HepG2 (cell line): ENCODE results near the gene EFEMP2. TPM values are rescaled to one million over a fixed set of nuclear protein-coding genes. Genes with fewer than 3 reads are reported as not detected.

Experiments used
- CAMTA2 ChIP-seq: sonication (generic); formaldehyde crosslinking; IDR thresholded peaks from 2 replicates; pipeline ENCODE4 v1.4.0; 2020; ENCODE audit warnings: mild to moderate bottlenecking, missing genetic modification reagents, borderline replicate concordance
- CBX5 ChIP-seq: sonication (generic); formaldehyde crosslinking; IDR thresholded peaks from 2 replicates; pipeline ENCODE4 v1.4.0; 2020; ENCODE audit warnings: missing genetic modification reagents, borderline replicate concordance
- EZH2 ChIP-seq: conservative IDR thresholded peaks from 2 replicates; pipeline ENCODE4 v1.6.1; 2012; ENCODE audit warnings: mild to moderate bottlenecking, low read depth, low read length, moderate library complexity
- GFI1 ChIP-seq: sonication (generic); formaldehyde crosslinking; IDR thresholded peaks from 2 replicates; pipeline ENCODE4 v1.5.0; 2020; ENCODE audit warnings: missing genetic modification reagents, mild to moderate bottlenecking, borderline replicate concordance
- KLF6 ChIP-seq: IDR thresholded peaks from 2 replicates; pipeline ENCODE4 v1.8.0; 2016; ENCODE audit warnings: missing biosample characterization, missing genetic modification reagents
- MED1 ChIP-seq: sonication (generic); formaldehyde crosslinking; IDR thresholded peaks from 2 replicates; pipeline ENCODE4 v1.4.0; 2020; ENCODE audit warnings: missing genetic modification reagents
- MTF1 ChIP-seq: sonication (generic); formaldehyde crosslinking; IDR thresholded peaks from 2 replicates; pipeline ENCODE4 v1.5.0; 2020; ENCODE audit warnings: missing genetic modification reagents
- SALL2 ChIP-seq: sonication (generic); formaldehyde crosslinking; IDR thresholded peaks from 2 replicates; pipeline ENCODE4 v1.8.1; 2023; ENCODE audit warnings: mild to moderate bottlenecking, missing genetic modification reagents, inconsistent platforms
- SP1 ChIP-seq, 2 experiments: fragments of 450-650 bp in 1 of 2; sonication (generic) in 1 of 2; formaldehyde crosslinking in 1 of 2; IDR thresholded peaks; 2 replicates each; pipeline versions ENCODE4 v1.4.0 to v1.6.1; 2016 to 2020; ENCODE audit warnings: missing genetic modification reagents in 1 of 2
- TOE1 ChIP-seq: sonication (generic); formaldehyde crosslinking; IDR thresholded peaks from 2 replicates; pipeline ENCODE4 v1.4.0; 2020; ENCODE audit warnings: mild to moderate bottlenecking, missing genetic modification reagents
- TOPORS ChIP-seq: sonication (generic); formaldehyde crosslinking; IDR thresholded peaks from 2 replicates; pipeline ENCODE4 v1.8.0; 2023; ENCODE audit warnings: mild to moderate bottlenecking, missing genetic modification reagents
- ZBTB3 ChIP-seq: sonication (generic); formaldehyde crosslinking; IDR thresholded peaks from 2 replicates; pipeline ENCODE4 v1.4.0; 2020; ENCODE audit warnings: low read depth, mild to moderate bottlenecking, moderate library complexity, missing genetic modification reagents, borderline replicate concordance
- ZBTB42 ChIP-seq: sonication (generic); formaldehyde crosslinking; IDR thresholded peaks from 2 replicates; pipeline ENCODE4 v1.5.0; 2020; ENCODE audit warnings: mild to moderate bottlenecking, missing genetic modification reagents
- ZNF160 ChIP-seq: sonication (generic); formaldehyde crosslinking; IDR thresholded peaks from 2 replicates; pipeline ENCODE4 v1.8.0; 2022; ENCODE audit warnings: mild to moderate bottlenecking, inconsistent platforms, missing genetic modification reagents
- ZNF234 ChIP-seq: sonication (generic); formaldehyde crosslinking; conservative IDR thresholded peaks from 2 replicates; pipeline ENCODE4 v1.5.1; 2020; ENCODE audit warnings: mild to moderate bottlenecking, missing genetic modification reagents
- ZNF251 ChIP-seq: sonication (generic); formaldehyde crosslinking; IDR thresholded peaks from 2 replicates; pipeline ENCODE4 v1.9.0; 2021; ENCODE audit warnings: mild to moderate bottlenecking, missing genetic modification reagents
- ZNF282 ChIP-seq: fragments of 450-650 bp; IDR thresholded peaks from 2 replicates; pipeline ENCODE4 v1.6.1; 2018; ENCODE audit not compliant: partially characterized antibody
- ZNF367 ChIP-seq: sonication (generic); formaldehyde crosslinking; IDR thresholded peaks from 2 replicates; pipeline ENCODE4 v1.4.0; 2020; ENCODE audit warnings: missing genetic modification reagents, borderline replicate concordance
- ZNF709 ChIP-seq: sonication (generic); formaldehyde crosslinking; IDR thresholded peaks from 2 replicates; pipeline ENCODE4 v1.5.0; 2020; ENCODE audit warnings: mild to moderate bottlenecking, missing genetic modification reagents
- ZNF749 ChIP-seq: sonication (generic); formaldehyde crosslinking; IDR thresholded peaks from 2 replicates; pipeline ENCODE4 v1.8.0; 2022; ENCODE audit warnings: mild to moderate bottlenecking, missing genetic modification reagents, moderate library complexity, borderline replicate concordance
- ZSCAN25 ChIP-seq: sonication (generic); formaldehyde crosslinking; IDR thresholded peaks from 2 replicates; pipeline ENCODE4 v1.8.0; 2022; ENCODE audit warnings: mild to moderate bottlenecking, missing genetic modification reagents
- polyA plus RNA-seq, 8 experiments: library from polyadenylated mRNA; depleted of rRNA in 3 of 8; stranded (reverse) in 7 of 8; unstranded in 1 of 8; fragments of >200 nt; fragmentation: Illumina TruSeq in 4 of 8; extraction: Trizol in 4 of 8; gene quantifications; 2 replicates each; pipeline versions ENCODE4 v1.2.1 to v1.2.3, GENCODE V29; 2011 to 2016; ENCODE audit warnings: low read depth in 4 of 8, missing spikeins in 1 of 8, mixed read lengths in 1 of 8; ENCODE audit not compliant: insufficient read depth in 1 of 8
- total RNA-seq, 5 experiments: library from RNA; depleted of rRNA; stranded (reverse); fragments of >200 nt; fragmentation: Illumina TruSeq; extraction: Trizol; gene quantifications; 2 replicates each; pipeline ENCODE4 v1.2.3, GENCODE V29; 2016; ENCODE audit warnings: low read depth in 1 of 5
- TF ChIP-seq, protein P1 (sequence below): sonication (generic); formaldehyde crosslinking; IDR thresholded peaks from 2 replicates; pipeline ENCODE4 v1.9.0; 2021; ENCODE audit warnings: missing genetic modification reagents, borderline replicate concordance
- TF ChIP-seq, protein P2 (sequence below): sonication (generic); formaldehyde crosslinking; IDR thresholded peaks from 2 replicates; pipeline ENCODE4 v1.4.0; 2020; ENCODE audit warnings: missing genetic modification reagents
- TF ChIP-seq, protein P3 (sequence below): sonication (generic); formaldehyde crosslinking; IDR thresholded peaks from 2 replicates; pipeline ENCODE4 v1.5.1; 2020; ENCODE audit warnings: mild to moderate bottlenecking, missing genetic modification reagents, borderline replicate concordance
- TF ChIP-seq, protein P4 (sequence below): sonication (generic); formaldehyde crosslinking; IDR thresholded peaks from 2 replicates; pipeline ENCODE4 v1.4.0; 2020; ENCODE audit warnings: missing genetic modification reagents

EFEMP2 gene
- total and polyA plus RNA-seq, 2 of the 13 experiments (the other 11 are each of a cell fraction or from before 2014, with no cell fraction given) = 7.4 to 29.7 TPM

DNA sequence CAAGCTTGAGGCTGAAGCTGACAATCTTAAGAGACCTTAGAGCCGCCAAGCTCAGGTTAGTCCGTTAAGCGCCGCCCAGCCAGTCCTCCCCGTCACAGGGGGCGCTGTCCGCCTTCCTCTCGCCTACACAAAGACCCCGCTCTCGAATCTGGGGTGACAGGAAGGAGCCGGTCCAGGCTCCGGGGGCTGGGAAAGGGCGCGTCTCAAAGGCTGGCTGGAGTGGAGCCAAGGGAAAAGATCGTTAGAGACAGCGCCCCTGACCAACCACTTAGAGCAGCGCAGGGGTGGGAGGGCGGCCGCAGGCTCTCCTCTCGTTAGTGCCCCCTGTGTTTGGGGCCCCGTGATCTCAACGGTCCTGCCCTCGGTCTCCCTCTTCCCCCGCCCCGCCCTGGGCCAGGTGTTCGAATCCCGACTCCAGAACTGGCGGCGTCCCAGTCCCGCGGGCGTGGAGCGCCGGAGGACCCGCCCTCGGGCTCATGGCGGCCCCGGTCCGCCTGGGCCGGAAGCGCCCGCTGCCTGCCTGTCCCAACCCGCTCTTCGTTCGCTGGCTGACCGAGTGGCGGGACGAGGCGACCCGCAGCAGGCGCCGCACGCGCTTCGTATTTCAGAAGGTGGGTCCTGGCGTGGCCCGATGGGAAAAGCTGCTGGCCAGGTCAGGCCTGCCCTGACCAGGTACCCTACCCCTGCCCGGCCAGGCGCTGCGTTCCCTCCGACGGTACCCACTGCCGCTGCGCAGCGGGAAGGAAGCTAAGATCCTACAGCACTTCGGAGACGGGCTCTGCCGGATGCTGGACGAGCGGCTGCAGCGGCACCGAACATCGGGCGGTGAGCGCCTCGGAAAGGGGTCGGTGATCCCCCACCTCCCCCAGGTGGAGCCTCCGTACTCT lies 12.1 kb downstream of the EFEMP2 start, which contains the start of gene MUS81 (continued):
- peak; percentile 74 for TF ChIP-seq MED1
- TF ChIP-seq ZNF709 (CRISPR knock-in tag) = peak; percentile 86
- peak; percentile 70 for TF ChIP-seq SALL2 (CRISPR knock-in tag)
- no peak for TF ChIP-seq ZNF367 (CRISPR knock-in tag)
- TF ChIP-seq, protein P1, sequence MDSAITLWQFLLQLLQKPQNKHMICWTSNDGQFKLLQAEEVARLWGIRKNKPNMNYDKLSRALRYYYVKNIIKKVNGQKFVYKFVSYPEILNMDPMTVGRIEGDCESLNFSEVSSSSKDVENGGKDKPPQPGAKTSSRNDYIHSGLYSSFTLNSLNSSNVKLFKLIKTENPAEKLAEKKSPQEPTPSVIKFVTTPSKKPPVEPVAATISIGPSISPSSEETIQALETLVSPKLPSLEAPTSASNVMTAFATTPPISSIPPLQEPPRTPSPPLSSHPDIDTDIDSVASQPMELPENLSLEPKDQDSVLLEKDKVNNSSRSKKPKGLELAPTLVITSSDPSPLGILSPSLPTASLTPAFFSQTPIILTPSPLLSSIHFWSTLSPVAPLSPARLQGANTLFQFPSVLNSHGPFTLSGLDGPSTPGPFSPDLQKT (CRISPR knock-in tag) = no peak
- peak; percentile 90; the same call in 1 of the 2 replicates for TF ChIP-seq ZBTB42
- no peak for TF ChIP-seq EZH2
- 0 out of 2 replicates have a peak, but pooled peaks have one; percentile 62 for TF ChIP-seq GFI1
- peak; percentile 74; the same call in 1 of the 2 replicates for TF ChIP-seq CAMTA2 (CRISPR knock-in tag)
- peak; percentile 72; the same call in 1 of the 2 replicates for TF ChIP-seq ZNF160
- no peak for TF ChIP-seq ZNF251 (CRISPR knock-in tag)
- TF ChIP-seq, protein P2, sequence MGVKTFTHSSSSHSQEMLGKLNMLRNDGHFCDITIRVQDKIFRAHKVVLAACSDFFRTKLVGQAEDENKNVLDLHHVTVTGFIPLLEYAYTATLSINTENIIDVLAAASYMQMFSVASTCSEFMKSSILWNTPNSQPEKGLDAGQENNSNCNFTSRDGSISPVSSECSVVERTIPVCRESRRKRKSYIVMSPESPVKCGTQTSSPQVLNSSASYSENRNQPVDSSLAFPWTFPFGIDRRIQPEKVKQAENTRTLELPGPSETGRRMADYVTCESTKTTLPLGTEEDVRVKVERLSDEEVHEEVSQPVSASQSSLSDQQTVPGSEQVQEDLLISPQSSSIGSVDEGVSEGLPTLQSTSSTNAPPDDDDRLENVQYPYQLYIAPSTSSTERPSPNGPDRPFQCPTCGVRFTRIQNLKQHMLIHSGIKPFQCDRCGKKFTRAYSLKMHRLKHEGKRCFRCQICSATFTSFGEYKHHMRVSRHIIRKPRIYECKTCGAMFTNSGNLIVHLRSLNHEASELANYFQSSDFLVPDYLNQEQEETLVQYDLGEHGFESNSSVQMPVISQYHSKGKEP (CRISPR knock-in tag) = no peak
- no peak; the same call in 1 of the 2 replicates for TF ChIP-seq ZSCAN25 (CRISPR knock-in tag)
- TF ChIP-seq, protein P3, sequence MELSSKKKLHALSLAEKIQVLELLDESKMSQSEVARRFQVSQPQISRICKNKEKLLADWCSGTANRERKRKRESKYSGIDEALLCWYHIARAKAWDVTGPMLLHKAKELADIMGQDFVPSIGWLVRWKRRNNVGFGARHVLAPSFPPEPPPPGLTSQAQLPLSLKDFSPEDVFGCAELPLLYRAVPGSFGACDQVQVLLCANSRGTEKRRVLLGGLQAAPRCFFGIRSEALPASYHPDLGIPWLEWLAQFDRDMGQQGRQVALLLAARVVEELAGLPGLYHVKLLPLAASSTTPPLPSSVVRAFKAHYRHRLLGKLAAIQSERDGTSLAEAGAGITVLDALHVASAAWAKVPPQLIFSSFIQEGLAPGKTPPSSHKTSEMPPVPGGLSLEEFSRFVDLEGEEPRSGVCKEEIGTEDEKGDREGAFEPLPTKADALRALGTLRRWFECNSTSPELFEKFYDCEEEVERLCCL (CRISPR knock-in tag) = no peak
- TF ChIP-seq CBX5 (CRISPR knock-in tag) = peak; percentile 90; the same call in 1 of the 2 replicates
- TF ChIP-seq KLF6 (CRISPR knock-in tag) = peak; percentile 84; the same call in 1 of the 2 replicates
- TF ChIP-seq ZNF749 (CRISPR knock-in tag) = 0 out of 2 replicates have a peak, but pooled peaks have one; percentile 61
- TF ChIP-seq TOPORS = no peak
- no peak for TF ChIP-seq ZBTB3
- no peak for TF ChIP-seq SP1 (IDR thresholded peaks at IDR 0.05)
- TF ChIP-seq SP1 (CRISPR knock-in tag; IDR thresholded peaks at IDR 0.05) = peak; percentile 79
- TF ChIP-seq MTF1 (CRISPR knock-in tag) = no peak
- no peak for TF ChIP-seq TOE1 (CRISPR knock-in tag)
- TF ChIP-seq ZNF234 (CRISPR knock-in tag) = no peak; the same call in 1 of the 2 replicates
- TF ChIP-seq ZNF282 = no peak
- TF ChIP-seq, protein P4, sequence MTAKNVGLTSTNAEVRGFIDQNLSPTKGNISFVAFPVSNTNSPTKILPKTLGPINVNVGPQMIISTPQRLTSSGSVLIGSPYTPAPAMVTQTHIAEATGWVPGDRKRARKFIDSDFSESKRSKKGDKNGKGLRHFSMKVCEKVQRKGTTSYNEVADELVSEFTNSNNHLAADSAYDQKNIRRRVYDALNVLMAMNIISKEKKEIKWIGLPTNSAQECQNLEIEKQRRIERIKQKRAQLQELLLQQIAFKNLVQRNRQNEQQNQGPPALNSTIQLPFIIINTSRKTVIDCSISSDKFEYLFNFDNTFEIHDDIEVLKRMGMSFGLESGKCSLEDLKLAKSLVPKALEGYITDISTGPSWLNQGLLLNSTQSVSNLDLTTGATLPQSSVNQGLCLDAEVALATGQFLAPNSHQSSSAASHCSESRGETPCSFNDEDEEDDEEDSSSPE (CRISPR knock-in tag) = peak; percentile 79
